Activated naive CD4-positive, alpha-beta T cell treated with anti-CD3 and anti-CD28 coated beads for 36 hours (primary cell): Measurements from ENCODE around the gene M1AP. TPM values are rescaled to one million over a fixed set of nuclear protein-coding genes. Genes with fewer than 3 reads are reported as not detected.
"Not testable (repeated sequence)": the region's sequence is repeated elsewhere in the genome, so short reads cannot be mapped to it uniquely, and the experiment has no call there.

Experiments
- CTCF ChIA-PET: fragments of 350-600 bp; sonication (Branson Sonifier 250); formaldehyde crosslinking; loops from one replicate; lab custom pipeline; 2021; ENCODE audit warnings: antibody characterized with exemption; lab: Charles Lee
- DNase-seq: peaks from one replicate; pipeline ENCODE4 v3.0.0-alpha.2; 2020
- H3K27ac Mint-ChIP-seq: one replicate; pipeline ENCODE4 v1.8.0; 2021; ENCODE audit warnings: mild to moderate bottlenecking, mixed read lengths
- H3K27me3 Mint-ChIP-seq: one replicate; pipeline ENCODE4 v1.8.0; 2021; ENCODE audit warnings: low read depth, mixed read lengths
- H3K36me3 Mint-ChIP-seq: one replicate; pipeline ENCODE4 v1.8.0; 2021; ENCODE audit warnings: low read depth, mixed read lengths
- H3K4me1 Mint-ChIP-seq: one replicate; pipeline ENCODE4 v1.8.0; 2021; ENCODE audit warnings: low read depth, mixed read lengths
- H3K4me3 Mint-ChIP-seq: one replicate; pipeline ENCODE4 v1.8.0; 2021; ENCODE audit warnings: mild to moderate bottlenecking, moderate library complexity, mixed read lengths
- H3K9me3 Mint-ChIP-seq: one replicate; pipeline ENCODE4 v1.8.0; 2021; ENCODE audit warnings: mixed read lengths
- intact Hi-C: fragments of 100-400 bp; cut with micrococcal nuclease; formaldehyde crosslinking; loops from one replicate; pipeline ENCODE4 v1.15.1; 2023
- total RNA-seq, 2 experiments: library from RNA; stranded (reverse); gene quantifications; one replicate each; pipeline ENCODE4 v1.2.3, GENCODE V29; 2021

M1AP gene
- total RNA-seq, 2 experiments from 2014 or later, result 0.10 TPM; not detected in 1

- no peaks in the 10 kb centered on the region for H3K36me3 Mint-ChIP-seq
- DNase-seq, result peak; percentile 53
- intact Hi-C loops, result loop anchor here (1.0 kb wide), 2 partner anchors 13 to 88 kb away; partner anchors contain the start of gene TTC31
- H3K4me1 Mint-ChIP-seq, result peaks cover 45% of the 10 kb centered on the region
- no peaks in the 10 kb centered on the region for H3K9me3 Mint-ChIP-seq
- H3K4me3 Mint-ChIP-seq, result no peak overlapping the region
- CTCF ChIA-PET, result interaction anchor here (0.7 to 12.8 kb wide), 2 partner anchors 15 to 30 kb away, joined by 3 to 144 read pairs; no protein-coding TSS in a partner anchor
- no peaks in the 10 kb centered on the region for H3K27me3 Mint-ChIP-seq
- no peak overlapping the region for H3K27ac Mint-ChIP-seq
Measured at GRCh38 chr2:74571058-74571457, 77.1 kb downstream of the M1AP start.

DNA sequence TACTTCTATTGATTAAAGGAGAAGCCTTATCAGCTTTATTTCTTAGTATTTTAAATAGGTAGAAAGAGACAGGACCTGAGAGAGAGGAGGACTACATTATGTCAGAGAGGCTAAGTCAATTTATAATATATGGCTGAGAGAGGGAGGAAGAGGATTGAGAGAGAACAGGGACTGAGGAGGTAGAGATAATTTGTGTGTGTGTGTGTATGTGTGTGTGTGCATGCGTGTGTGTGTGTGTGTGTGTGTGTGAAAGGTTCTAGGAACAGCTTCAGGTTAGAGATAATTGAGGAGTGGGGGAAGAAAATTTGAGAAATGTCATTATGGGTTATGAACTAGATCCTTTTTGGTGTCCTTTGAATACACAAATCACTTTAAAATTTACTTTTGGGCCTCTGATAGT, 78.4 kb downstream of the M1AP start:
- no peak overlapping the region for H3K27ac Mint-ChIP-seq
- H3K4me1 Mint-ChIP-seq, result peaks cover 50% of the 10 kb centered on the region
- H3K27me3 Mint-ChIP-seq, result no peaks in the 10 kb centered on the region
- CTCF ChIA-PET, result interaction anchor here (0.6 to 12.8 kb wide), 2 partner anchors 16 to 145 kb away, joined by 3 to 144 read pairs; no protein-coding TSS in a partner anchor
- intact Hi-C loops, result loop anchor here (5.0 kb wide), 1 partner anchor 278 kb away; no protein-coding TSS in a partner anchor
- no peaks in the 10 kb centered on the region for H3K36me3 Mint-ChIP-seq
- DNase-seq, result no peak
- no peaks in the 10 kb centered on the region for H3K9me3 Mint-ChIP-seq
- no peak overlapping the region for H3K4me3 Mint-ChIP-seq

DNA sequence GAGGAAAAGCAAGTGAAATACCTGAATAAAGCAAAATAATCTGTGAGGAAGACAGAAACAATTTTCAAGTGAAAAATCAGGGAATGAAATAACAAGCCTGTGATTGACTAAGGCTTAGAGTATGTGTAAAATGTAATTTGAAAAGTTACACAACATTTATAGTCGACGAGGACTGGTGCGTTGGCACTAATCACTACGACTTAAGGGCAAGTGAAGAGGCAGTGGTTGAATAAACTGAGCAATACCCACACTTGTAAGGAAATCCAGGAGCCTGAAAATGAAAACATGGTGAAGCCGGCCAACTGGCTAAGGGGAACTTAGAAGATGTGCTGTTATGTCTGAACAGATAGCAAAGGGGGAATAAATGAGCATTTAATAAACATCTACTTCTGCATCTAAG, 80.2 kb downstream of the M1AP start:
- CTCF ChIA-PET, result interaction anchor here (1.0 to 12.8 kb wide), 6 partner anchors 9 to 85 kb away, joined by 3 to 144 read pairs (median 4); partner anchors contain the start of genes CCDC142 and TTC31
- no peak overlapping the region for H3K4me3 Mint-ChIP-seq
- DNase-seq, result no peak
- H3K27me3 Mint-ChIP-seq, result peaks cover 5% of the 10 kb centered on the region
- no peak overlapping the region for H3K27ac Mint-ChIP-seq
- H3K9me3 Mint-ChIP-seq, result no peaks in the 10 kb centered on the region
- H3K4me1 Mint-ChIP-seq, result peaks cover 38% of the 10 kb centered on the region
- no peaks in the 10 kb centered on the region for H3K36me3 Mint-ChIP-seq
- intact Hi-C loops, result loop anchor here (5.0 kb wide), 1 partner anchor 279 kb away; no protein-coding TSS in a partner anchor

DNA sequence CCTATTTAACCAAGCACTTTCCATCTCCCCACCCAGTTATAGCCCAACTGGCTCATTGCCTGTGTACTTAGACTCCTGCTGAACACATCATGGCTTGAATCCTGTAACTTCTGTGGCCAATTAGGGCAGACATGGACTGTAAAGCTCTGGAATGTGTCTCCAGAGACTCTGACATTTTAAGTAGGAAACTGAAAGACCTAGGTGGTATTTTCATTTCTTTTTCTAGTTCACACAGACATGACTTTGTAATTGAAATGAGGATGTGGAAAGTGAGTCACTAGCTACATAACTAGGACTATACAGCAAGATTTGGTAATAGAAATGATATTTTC, 81.4 kb downstream of the M1AP start:
- no peaks in the 10 kb centered on the region for H3K36me3 Mint-ChIP-seq
- intact Hi-C loops, result loop anchor here (1.0 to 5.0 kb wide), 4 partner anchors 8 to 281 kb away; partner anchors contain the start of gene DOK1
- peaks cover 11% of the 10 kb centered on the region for H3K27me3 Mint-ChIP-seq
- CTCF ChIA-PET, result interaction anchor here (0.9 to 12.8 kb wide), 7 partner anchors 10 to 84 kb away, joined by 3 to 144 read pairs (median 5); partner anchors contain the start of genes CCDC142 and TTC31
- H3K27ac Mint-ChIP-seq, result peak overlapping the region; percentile 87
- H3K9me3 Mint-ChIP-seq, result no peaks in the 10 kb centered on the region
- peak overlapping the region; percentile 31 for H3K4me3 Mint-ChIP-seq
- peaks cover 35% of the 10 kb centered on the region for H3K4me1 Mint-ChIP-seq
- no peak for DNase-seq

DNA sequence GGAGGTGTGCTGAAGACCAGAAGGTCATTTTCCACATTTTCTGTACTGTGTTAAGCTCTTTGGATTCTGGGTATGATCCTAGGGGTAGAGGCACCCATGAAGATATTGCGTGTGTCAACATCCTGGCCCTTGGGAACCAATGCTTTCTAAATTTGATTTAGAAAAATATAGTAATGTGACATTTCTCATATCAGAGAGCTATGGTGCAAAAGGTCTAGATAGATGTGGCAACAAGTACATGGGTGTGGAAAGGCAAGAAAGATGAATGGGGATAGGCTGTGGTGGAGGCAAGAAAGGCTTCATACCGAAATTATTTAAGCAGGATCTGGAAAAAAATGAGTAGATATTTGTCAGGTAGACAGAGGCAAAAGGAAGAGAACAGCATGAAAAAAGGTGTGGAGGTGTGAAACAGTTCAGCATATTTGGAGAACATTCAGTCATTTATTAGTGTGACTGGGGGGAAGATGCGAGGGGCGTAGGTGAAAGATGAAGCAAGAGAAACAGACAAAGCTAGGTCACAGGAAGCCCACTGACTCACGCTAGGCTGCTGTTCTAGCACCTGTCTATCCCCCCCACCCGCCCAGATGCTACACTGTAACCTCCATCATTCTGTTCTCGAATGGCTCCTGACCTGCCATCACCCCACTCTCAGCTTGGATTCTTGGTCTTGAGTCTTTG, 81.9 kb downstream of the M1AP start:
- CTCF ChIA-PET, result interaction anchor here (0.9 to 12.8 kb wide), 7 partner anchors 10 to 83 kb away, joined by 3 to 144 read pairs (median 5); partner anchors contain the start of genes CCDC142 and TTC31
- no peaks in the 10 kb centered on the region for H3K36me3 Mint-ChIP-seq
- peak; percentile 42 for DNase-seq
- H3K4me3 Mint-ChIP-seq, result peak overlapping the region; percentile 31
- peaks cover 35% of the 10 kb centered on the region for H3K4me1 Mint-ChIP-seq
- H3K9me3 Mint-ChIP-seq, result no peaks in the 10 kb centered on the region
- H3K27me3 Mint-ChIP-seq, result peaks cover 12% of the 10 kb centered on the region
- peak overlapping the region; percentile 87 for H3K27ac Mint-ChIP-seq
- intact Hi-C loops, result loop anchor here (1.0 to 5.0 kb wide), 4 partner anchors 8 to 281 kb away; partner anchors contain the start of gene DOK1

- no peak overlapping the region for H3K27ac Mint-ChIP-seq
- intact Hi-C loops, result no loop called here
- no peak for DNase-seq
- peaks cover 32% of the 10 kb centered on the region for H3K4me1 Mint-ChIP-seq
- H3K4me3 Mint-ChIP-seq, result no peak overlapping the region
- CTCF ChIA-PET, result no interaction called here
- H3K27me3 Mint-ChIP-seq, result peaks cover 18% of the 10 kb centered on the region
- H3K36me3 Mint-ChIP-seq, result no peaks in the 10 kb centered on the region
- H3K9me3 Mint-ChIP-seq, result no peaks in the 10 kb centered on the region
Measured at GRCh38 chr2:74564222-74564621, 83.9 kb downstream of the M1AP start.

GRCh38 chr2:74562126-74562775, 85.9 kb downstream of the M1AP start:
- no peaks in the 10 kb centered on the region for H3K36me3 Mint-ChIP-seq
- H3K27ac Mint-ChIP-seq, result no peak overlapping the region
- no peaks in the 10 kb centered on the region for H3K9me3 Mint-ChIP-seq
- no peak overlapping the region for H3K4me3 Mint-ChIP-seq
- intact Hi-C loops, result no loop called here
- peaks cover 18% of the 10 kb centered on the region for H3K27me3 Mint-ChIP-seq
- DNase-seq, result no peak
- peaks cover 21% of the 10 kb centered on the region for H3K4me1 Mint-ChIP-seq
- CTCF ChIA-PET, result no interaction called here

DNA sequence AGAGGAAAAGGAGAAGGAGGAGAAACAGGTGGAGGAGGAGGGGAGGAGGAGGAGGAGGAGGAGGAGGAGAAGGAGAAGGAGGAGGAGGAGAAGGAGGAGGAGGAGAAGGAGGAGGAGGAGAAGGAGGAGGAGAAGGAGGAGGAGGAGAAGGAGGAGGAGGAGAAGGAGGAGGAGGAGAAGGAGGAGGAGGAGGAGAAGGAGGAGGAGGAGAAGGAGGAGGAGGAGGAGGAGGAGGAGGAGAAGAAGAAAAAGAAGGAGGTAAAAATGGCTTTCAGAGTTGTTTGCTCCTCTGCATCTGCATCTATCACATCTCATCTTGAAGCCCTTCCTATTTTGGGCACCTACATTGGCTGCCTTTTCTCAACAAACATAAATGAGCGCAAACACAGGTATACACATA, 87.1 kb downstream of the M1AP start:
- H3K9me3 Mint-ChIP-seq, CTCF ChIA-PET, H3K36me3 Mint-ChIP-seq, H3K27ac Mint-ChIP-seq, DNase-seq, H3K4me3 Mint-ChIP-seq, intact Hi-C loops: not testable (repeated sequence)
- Mint-ChIP-seq H3K27me3 (peaks cover 18% of the 10 kb centered on the region), H3K4me1 (peaks cover 12% of the 10 kb centered on the region)

DNA sequence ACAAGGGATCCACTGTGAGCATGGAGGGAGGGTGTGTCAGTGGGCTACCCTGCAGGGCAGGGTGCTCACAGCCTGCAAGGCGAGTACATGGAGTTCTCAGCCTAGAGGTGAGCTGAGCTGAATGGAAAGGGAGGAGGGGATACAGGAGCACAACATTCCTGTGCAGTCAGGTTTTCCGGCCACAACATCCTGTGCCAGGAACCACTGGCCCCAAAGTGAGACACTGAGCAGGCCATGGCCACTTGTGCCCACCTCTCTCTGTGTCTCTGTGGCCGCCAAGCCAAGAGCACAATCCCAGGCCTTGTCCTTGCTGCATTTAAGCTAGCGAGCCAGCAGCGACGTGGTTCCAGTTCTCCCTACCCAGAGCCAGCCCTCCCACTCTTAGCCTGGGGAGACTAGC, 87.5 kb downstream of the M1AP start:
- DNase-seq, result no peak
- intact Hi-C loops, result no loop called here
- Mint-ChIP-seq H3K4me1 (peaks cover 8% of the 10 kb centered on the region), H3K4me3 (no peak overlapping the region), H3K27ac (no peak overlapping the region), H3K27me3 (peaks cover 18% of the 10 kb centered on the region), H3K36me3 (peaks cover 4% of the 10 kb centered on the region), H3K9me3 (no peaks in the 10 kb centered on the region)
- CTCF ChIA-PET, result interaction anchor here (1.2 kb wide), 1 partner anchor 28 kb away, joined by 3 read pairs; no protein-coding TSS in a partner anchor

- H3K4me3 Mint-ChIP-seq, result no peak overlapping the region
- peaks cover 18% of the 10 kb centered on the region for H3K27me3 Mint-ChIP-seq
- intact Hi-C loops, result no loop called here
- no peak overlapping the region for H3K27ac Mint-ChIP-seq
- peaks cover 4% of the 10 kb centered on the region for H3K36me3 Mint-ChIP-seq
- peaks cover 8% of the 10 kb centered on the region for H3K4me1 Mint-ChIP-seq
- DNase-seq, result no peak
- CTCF ChIA-PET, result interaction anchor here (1.2 kb wide), 1 partner anchor 29 kb away, joined by 3 read pairs; no protein-coding TSS in a partner anchor
- H3K9me3 Mint-ChIP-seq, result no peaks in the 10 kb centered on the region
Measured at GRCh38 chr2:74559912-74560311, 88.2 kb downstream of the M1AP start.

DNA sequence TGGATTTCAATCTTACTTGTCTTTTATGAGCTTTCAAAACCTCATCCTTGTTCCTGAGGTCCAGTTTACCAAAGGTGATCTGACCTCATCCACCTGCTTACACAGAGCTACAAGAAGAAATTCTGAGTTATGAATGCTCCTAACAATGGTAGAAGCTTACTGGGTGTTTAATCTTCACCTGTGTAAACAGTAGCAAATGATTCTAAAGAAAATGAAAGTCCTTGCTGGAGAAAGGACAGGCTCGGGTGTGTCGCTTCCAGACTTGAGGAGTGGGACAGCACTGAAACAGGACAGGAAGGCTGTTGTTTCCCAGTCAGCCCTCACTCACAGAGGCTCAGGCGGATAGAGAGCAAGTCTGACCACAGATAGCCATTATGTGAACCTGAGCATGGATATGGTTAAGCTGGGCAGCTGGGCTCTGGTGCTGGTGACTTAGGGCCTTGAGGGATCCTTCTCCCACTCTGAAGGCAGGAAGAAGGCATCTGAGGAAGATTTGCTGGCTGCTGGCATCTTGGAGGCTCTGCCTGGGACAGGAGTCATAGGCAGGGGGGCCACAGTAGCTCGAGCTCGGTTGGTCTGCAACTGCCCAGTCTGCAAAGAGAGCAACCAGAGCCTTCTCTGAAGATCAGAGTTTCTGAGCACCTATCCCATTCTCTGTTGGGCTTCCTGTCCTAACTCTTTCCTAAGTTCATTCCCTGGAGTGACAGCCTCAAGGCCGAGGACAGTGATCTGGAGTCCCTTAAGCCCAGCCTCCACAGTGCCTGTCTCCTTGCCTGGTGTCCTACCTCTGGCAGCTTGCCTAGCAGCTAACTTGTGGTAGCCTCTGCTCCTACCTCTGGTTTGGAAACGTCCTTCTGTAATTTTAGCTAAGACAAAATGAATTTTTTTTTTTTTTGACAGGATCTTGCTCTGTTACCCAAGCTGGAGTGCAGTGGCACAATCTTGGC, 89.6 kb downstream of the M1AP start:
- intact Hi-C loops, result no loop called here
- Mint-ChIP-seq H3K4me3 (no peak overlapping the region), H3K4me1 (peaks cover 8% of the 10 kb centered on the region), H3K9me3 (no peaks in the 10 kb centered on the region), H3K27ac (no peak overlapping the region), H3K36me3 (peaks cover 4% of the 10 kb centered on the region), H3K27me3 (peaks cover 13% of the 10 kb centered on the region)
- CTCF ChIA-PET, result interaction anchor here (0.6 to 1.6 kb wide), 4 partner anchors 16 to 83 kb away, joined by 3 to 6 read pairs (median 4); no protein-coding TSS in a partner anchor
- DNase-seq, result no peak
